ENCODE measurements around the gene ZNF792. TPM values are rescaled to one million over a fixed set of nuclear protein-coding genes. Genes with fewer than 3 reads are reported as not detected.

Gene ZNF792
- 2.6 and 5.5 TPM in 2 replicates for total RNA-seq

DNA sequence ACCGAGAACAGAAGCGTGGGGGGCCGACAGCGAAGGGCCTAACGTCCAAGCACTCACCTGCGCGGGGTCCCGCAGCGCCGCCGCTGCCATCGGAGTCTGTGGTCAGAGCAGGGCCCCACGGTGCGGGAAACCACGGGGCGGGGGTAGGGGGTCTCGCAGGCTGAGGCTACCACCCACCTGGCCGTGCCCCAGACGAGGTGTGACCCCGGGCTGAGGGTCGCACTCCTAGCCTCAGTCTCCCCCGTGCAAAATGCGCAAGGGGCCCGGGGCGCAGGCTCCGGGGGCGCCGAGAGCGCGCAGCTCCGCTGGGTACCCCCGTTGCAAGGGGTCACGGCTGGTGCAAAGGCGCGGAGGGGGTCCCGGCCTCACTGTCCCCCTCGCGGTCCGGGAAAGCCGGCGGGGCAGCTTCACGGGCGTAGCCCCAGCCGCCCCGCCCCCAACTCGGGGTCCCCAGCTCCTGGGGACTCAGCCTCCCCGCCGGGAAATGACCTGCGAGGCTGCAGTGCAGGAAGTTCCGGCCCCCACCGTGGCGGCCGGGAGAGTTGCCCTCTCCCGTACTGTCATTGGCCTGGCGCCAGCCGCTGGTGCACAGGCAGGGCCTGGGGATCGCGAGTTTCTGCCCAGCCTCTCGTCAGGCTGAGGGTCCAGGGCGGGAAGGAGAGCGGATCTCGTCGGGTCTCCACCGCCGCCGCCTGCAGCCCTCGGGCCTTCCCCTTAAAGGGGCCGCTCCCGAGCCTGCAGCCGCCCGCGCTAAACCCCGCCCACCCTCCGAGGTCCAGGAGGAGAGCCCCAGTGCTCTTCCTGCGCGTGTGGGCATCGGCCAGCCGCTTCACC is at the start of gene ZNF792:
ZNF792 (minus strand) TSS at position 657 of the 834 bp plus-strand sequence; CDS start at position 90, 567 bp downstream.

DNA sequence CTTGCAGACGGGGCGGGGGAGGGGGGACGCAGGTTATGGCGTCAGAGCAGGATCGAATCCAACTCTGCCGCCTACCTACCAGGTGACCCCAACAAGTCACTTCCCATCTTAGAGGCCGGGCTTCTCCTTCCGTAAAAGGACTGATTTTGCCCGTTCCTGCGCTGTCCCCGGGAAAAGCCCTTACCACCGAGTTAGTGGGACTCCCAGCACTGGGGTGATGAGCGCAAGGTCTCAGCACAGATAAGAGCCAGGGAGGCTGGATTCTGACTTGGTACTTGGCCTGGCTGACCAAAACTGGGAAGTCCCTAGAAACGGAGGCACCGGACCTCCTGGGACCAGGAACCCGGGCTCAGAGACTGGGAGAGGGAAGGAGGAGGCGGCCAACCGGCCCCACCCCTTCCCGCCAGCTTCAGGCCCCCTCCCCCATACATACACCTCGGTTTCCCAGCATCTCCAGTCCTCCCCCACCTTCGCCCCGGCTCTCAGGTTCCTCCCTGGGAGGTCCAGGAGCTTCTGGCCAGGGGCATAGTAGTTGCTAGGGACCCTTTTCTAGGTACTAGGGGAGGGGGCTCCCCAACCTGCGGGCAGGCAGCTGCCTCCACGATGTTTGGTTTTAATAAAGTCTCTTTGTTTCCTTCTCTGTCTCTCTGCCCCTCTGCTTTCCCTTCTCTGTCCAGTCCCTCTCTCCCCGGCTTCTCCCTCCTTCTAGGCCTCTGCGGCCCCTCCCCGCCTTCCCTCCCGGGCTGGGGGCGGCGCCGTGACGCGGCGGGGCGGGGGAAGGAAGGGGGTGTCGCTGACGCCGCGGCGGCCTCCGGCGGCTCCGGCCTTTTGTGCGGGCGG is 35.7 kb upstream of the ZNF792 start, which contains the start of gene GRAMD1A:
GRAMD1A (plus strand) TSS at position 826 of the 840 bp plus-strand sequence. CDS start 156 bp downstream, outside the sequence.

GRCh38 chr19:34926685-34927375 is 37.2 kb downstream of the ZNF792 start, which contains the start of gene ZNF30:
ZNF30 (plus strand) TSS chr19:34926903; CDS start chr19:34929948, 3,045 bp downstream.

Other genes starting within 250 kb of the ZNF792 start
- gene ZNF181, start 230.0 kb downstream of the ZNF792 start, total RNA-seq = 4.7 and 10.8 TPM in 2 replicates
- gene ZNF599, start 191.0 kb downstream of the ZNF792 start, total RNA-seq = 5.7 and 7.0 TPM in 2 replicates
- 1.5 and 2.0 TPM in 2 replicates for gene ZNF30, start 37.3 kb downstream of the ZNF792 start, total RNA-seq
- gene GRAMD1A, start 36.1 kb upstream of the ZNF792 start, total RNA-seq = 66.8 and 123 TPM in 2 replicates
- 3.7 and 15.8 TPM in 2 replicates for gene SCN1B, start 66.2 kb upstream of the ZNF792 start, total RNA-seq
- 5.7 TPM in 1 of 2 replicates, not detected in the other for gene HPN, start 77.5 kb upstream of the ZNF792 start, total RNA-seq
- not detected in 2 replicates for gene FXYD3, start 151.6 kb upstream of the ZNF792 start, total RNA-seq
- gene LGI4, start 170.8 kb upstream of the ZNF792 start, total RNA-seq = 0.49 TPM in 1 of 2 replicates, not detected in the other
- 0.89 TPM in 1 of 2 replicates, not detected in the other for gene FXYD1, start 174.6 kb upstream of the ZNF792 start, total RNA-seq
- 0.25 TPM in 1 of 2 replicates, not detected in the other for gene FXYD7, start 179.0 kb upstream of the ZNF792 start, total RNA-seq
- gene FXYD5, start 190.5 kb upstream of the ZNF792 start, total RNA-seq = 104 and 144 TPM in 2 replicates

Measured in mesangial cell (primary cell).